GM12878 (cell line): Measurements from ENCODE around the gene COL23A1. TPM values are rescaled to one million over a fixed set of nuclear protein-coding genes. Genes with fewer than 3 reads are reported as not detected.

Experiments used
- ATAC-seq: fragments of 200-7000 bp; cut with Tn5 transposase; 3 replicates; pipeline ENCODE4 v1.9.1; 2020; ENCODE audit warnings: mild to moderate bottlenecking, moderate library complexity
- BruUV-seq: library from RNA; stranded (reverse); fragments of 400-500 nt; replicated peaks from 2 replicates; lab custom pipeline; 2021; lab: Mats Ljungman, UMichigan
- CTCF ChIA-PET: fragments of 300-600 bp; sonication (Branson Sonifier 250); formaldehyde crosslinking; extraction: SDS; loops from one replicate; lab custom pipeline; 2021; ENCODE audit warnings: inconsistent platforms; lab: Yijun Ruan, JAX
- POLR2A ChIA-PET: fragments of 350-600 bp; formaldehyde crosslinking; extraction: SDS; loops from one replicate; lab custom pipeline; 2021; ENCODE audit warnings: inconsistent platforms; lab: Charles Lee
- RAD21 ChIA-PET: fragments of 300-600 bp; sonication (Branson Sonifier 250); formaldehyde crosslinking; loops from one replicate; lab custom pipeline; 2023; ENCODE audit warnings: antibody characterized with exemption; ENCODE audit not compliant: unreplicated experiment; lab: Charles Lee
- SMC1A ChIA-PET: fragments of 300-600 bp; sonication (Branson Sonifier 250); formaldehyde crosslinking; loops from one replicate; lab custom pipeline; 2023; ENCODE audit not compliant: unreplicated experiment, uncharacterized antibody; lab: Charles Lee
- DNase-seq: peaks from one replicate; pipeline ENCODE4 v3.0.0-alpha.2; 2011; ENCODE audit warnings: low read depth, low spot score
- FAIRE-seq: peaks from 3 replicates; lab custom pipeline; 2011; peaks lifted over from hg19 to GRCh38; lab: Jason Lieb, UNC
- H2AFZ ChIP-seq: 2 replicates; pipeline ENCODE4 v1.6.0; 2011; ENCODE audit warnings: low read depth, low read length, control low read depth; ENCODE audit not compliant: control insufficient read depth
- H3K27ac ChIP-seq: 2 replicates; pipeline ENCODE4 v1.5.1; 2011; ENCODE audit warnings: control low read depth; ENCODE audit not compliant: control insufficient read depth, insufficient read depth
- H3K27me3 ChIP-seq, 2 experiments: replicated peaks in 1 of 2; 2 replicates each; pipeline versions ENCODE4 v1.6.0 to v1.6.1; 2011; ENCODE audit warnings: low read length in 1 of 2; ENCODE audit not compliant: control insufficient read depth in 2 of 2, insufficient read depth in 2 of 2
- H3K36me3 ChIP-seq, 2 experiments: 2 replicates each; pipeline ENCODE4 v1.5.1; 2011; ENCODE audit warnings: low read length in 1 of 2; ENCODE audit not compliant: control insufficient read depth in 2 of 2, insufficient read depth in 2 of 2
- H3K4me1 ChIP-seq: 2 replicates; pipeline ENCODE4 v1.6.1; 2011; ENCODE audit warnings: mild to moderate bottlenecking, low read length, moderate library complexity, mixed read lengths; ENCODE audit not compliant: control insufficient read depth, insufficient read depth
- H3K4me2 ChIP-seq: 2 replicates; pipeline ENCODE4 v1.6.0; 2011; ENCODE audit warnings: control low read depth; ENCODE audit not compliant: control insufficient read depth, insufficient read depth
- H3K4me3 ChIP-seq: fragments of 200-600 bp; sonication (generic); 2 replicates; pipeline ENCODE4 v1.5.1; 2016
- H3K79me2 ChIP-seq: 2 replicates; pipeline ENCODE4 v1.6.0; 2011; ENCODE audit warnings: low read length; ENCODE audit not compliant: control insufficient read depth, insufficient read depth
- H3K9ac ChIP-seq: 2 replicates; pipeline ENCODE4 v1.8.0; 2011; ENCODE audit warnings: low read length, control low read depth, mixed read lengths; ENCODE audit not compliant: control insufficient read depth, insufficient read depth
- H3K9me3 ChIP-seq: replicated peaks from 3 replicates; pipeline ENCODE4 v1.5.1; 2011; ENCODE audit warnings: mild to moderate bottlenecking, low read length; ENCODE audit not compliant: control insufficient read depth, insufficient read depth
- H4K20me1 ChIP-seq: 2 replicates; pipeline ENCODE4 v1.6.0; 2011; ENCODE audit not compliant: control insufficient read depth, insufficient read depth
- ESRRA ChIP-seq: IDR thresholded peaks from 2 replicates; pipeline ENCODE4 v1.6.1; 2012; ENCODE audit warnings: mild to moderate bottlenecking, low read length, improper control_type of control experiment
- FOS ChIP-seq: IDR thresholded peaks from 3 replicates; pipeline ENCODE4 v1.6.1; 2011; ENCODE audit warnings: borderline replicate concordance; ENCODE audit not compliant: insufficient read length; ENCODE audit errors: extremely low read depth
- KDM1A ChIP-seq: fragments of 200-600 bp; sonication (generic); IDR thresholded peaks from 2 replicates; pipeline ENCODE4 v1.6.1; 2016; ENCODE audit warnings: borderline replicate concordance
- MTA3 ChIP-seq: IDR thresholded peaks from 2 replicates; pipeline ENCODE4 v1.6.1; 2012; ENCODE audit warnings: low read length, inconsistent platforms, borderline replicate concordance
- NRF1 ChIP-seq: conservative IDR thresholded peaks from 2 replicates; pipeline ENCODE4 v1.6.1; 2011; ENCODE audit warnings: mild to moderate bottlenecking, low read depth, low read length, improper control_type of control experiment
- RFX5 ChIP-seq: IDR thresholded peaks from 2 replicates; pipeline ENCODE4 v1.6.1; 2011; ENCODE audit warnings: low read depth, low read length, improper control_type of control experiment
- SRF ChIP-seq, 2 experiments: IDR thresholded peaks; 2 replicates each; pipeline ENCODE4 v1.6.1; 2011; ENCODE audit warnings: low read depth in 2 of 2, low read length in 2 of 2, mild to moderate bottlenecking in 1 of 2, moderate library complexity in 1 of 2
- WGBS: methylation state at CpG from one replicate; pipeline ENCODE4 v1.1.6; 2016; ENCODE audit warnings: low lambda C conversion rate; ENCODE audit not compliant: insufficient replicate concordance, insufficient coverage; ENCODE audit errors: missing lambda C conversion rate; 5-methylcytosine and 5-hydroxymethylcytosine counted together
- in situ Hi-C: fragments of 300-500 bp; cut with MboI; formaldehyde crosslinking; loops from 9 replicates; pipeline ENCODE4 v1.14.3; 2018; ENCODE audit warnings: mixed read lengths
- intact Hi-C: fragments of 100-400 bp; cut with micrococcal nuclease; formaldehyde crosslinking; loops from one replicate; pipeline ENCODE4 v1.14.2; 2022; ENCODE audit not compliant: unreplicated experiment
- polyA plus RNA-seq, 11 experiments: library from polyadenylated mRNA; depleted of rRNA in 4 of 11; unstranded in 6 of 11; stranded (reverse) in 5 of 11; fragments of >200 nt; fragmentation: Nextera tagmentation in 4 of 11; fragmentation: Illumina TruSeq in 1 of 11; extraction: Ambion mirVana in 4 of 11; extraction: Trizol in 1 of 11; gene quantifications; 1 replicate in 1 of 11; 2 replicates in 10 of 11; pipeline versions ENCODE4 v1.2.1 to v1.2.3, GENCODE V29; 2011 to 2016; ENCODE audit warnings: inconsistent platforms in 2 of 11, missing spikeins in 2 of 11, low read depth in 1 of 11
- total RNA-seq, 4 experiments: library from RNA; depleted of rRNA in 3 of 4; stranded (reverse); fragments of >200 nt in 3 of 4; fragmentation: Illumina TruSeq in 1 of 4; extraction: Trizol in 1 of 4; gene quantifications; 2 replicates each; pipeline versions ENCODE4 v1.2.1 to v1.2.3, GENCODE V29; 2013 to 2021
- TF ChIP-seq, protein P1 (sequence below): IDR thresholded peaks from 2 replicates; pipeline ENCODE4 v1.6.1; 2012; ENCODE audit warnings: low read depth, low read length, improper control_type of control experiment

The COL23A1 gene
- total and polyA plus RNA-seq, 10 of the 15 experiments (the other 5 are each of a cell fraction or from before 2014, with no cell fraction given) = 0.03 to 0.83 (median 0.09) TPM; not detected in 5

GRCh38 chr5:178330791-178331404 is 259.3 kb downstream of the COL23A1 start:
- no peak overlapping the region for H3K27ac ChIP-seq
- TF ChIP-seq, protein P1, sequence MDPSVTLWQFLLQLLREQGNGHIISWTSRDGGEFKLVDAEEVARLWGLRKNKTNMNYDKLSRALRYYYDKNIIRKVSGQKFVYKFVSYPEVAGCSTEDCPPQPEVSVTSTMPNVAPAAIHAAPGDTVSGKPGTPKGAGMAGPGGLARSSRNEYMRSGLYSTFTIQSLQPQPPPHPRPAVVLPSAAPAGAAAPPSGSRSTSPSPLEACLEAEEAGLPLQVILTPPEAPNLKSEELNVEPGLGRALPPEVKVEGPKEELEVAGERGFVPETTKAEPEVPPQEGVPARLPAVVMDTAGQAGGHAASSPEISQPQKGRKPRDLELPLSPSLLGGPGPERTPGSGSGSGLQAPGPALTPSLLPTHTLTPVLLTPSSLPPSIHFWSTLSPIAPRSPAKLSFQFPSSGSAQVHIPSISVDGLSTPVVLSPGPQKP = no peak
- CTCF ChIA-PET = no interaction called here
- no peak overlapping the region for H3K4me3 ChIP-seq
- H3K79me2 ChIP-seq = no peaks in the 10 kb centered on the region
- ATAC-seq = no peak
- no TSS peak for BruUV-seq
- H4K20me1 ChIP-seq = no peaks in the 10 kb centered on the region
- WGBS = 41% methylated on average over 7 of the region's 7 CpGs
- intact Hi-C loops (no loop called here), in situ Hi-C loops (no loop called here)
- POLR2A ChIA-PET = no interaction called here
- no peaks in the 10 kb centered on the region for H3K36me3 ChIP-seq
- RAD21 ChIA-PET = no interaction called here
- H2AFZ ChIP-seq = no peak overlapping the region
- no peak for FAIRE-seq
- no peaks in the 10 kb centered on the region for H3K9me3 ChIP-seq
- SMC1A ChIA-PET = no interaction called here
- DNase-seq = no peak
- no peak overlapping the region for H3K9ac ChIP-seq
- no peak overlapping the region for H3K4me2 ChIP-seq
- H3K27me3 ChIP-seq = no peaks in the 10 kb centered on the region
- H3K4me1 ChIP-seq = no peaks in the 10 kb centered on the region

- H3K27ac ChIP-seq = no peak overlapping the region
- no peaks in the 10 kb centered on the region for H3K36me3 ChIP-seq
- in situ Hi-C loops = no loop called here
- 73% methylated on average over 18 of the region's 18 CpGs for WGBS
- no peak overlapping the region for H3K4me3 ChIP-seq
- H4K20me1 ChIP-seq = no peaks in the 10 kb centered on the region
- TF ChIP-seq KDM1A (no peak), SRF (IDR thresholded peaks at IDR 0.05; ENCODE audit: low read depth in 2 of 2, low read length in 2 of 2) (no peak), MTA3 (no peak), FOS (no peak), RFX5 (no peak), ESRRA (no peak), NRF1 (no peak)
- no peaks in the 10 kb centered on the region for H3K79me2 ChIP-seq
- H3K27me3 ChIP-seq = no peaks in the 10 kb centered on the region
- ChIA-PET CTCF (no interaction called here), SMC1A (no interaction called here), POLR2A (no interaction called here), RAD21 (no interaction called here)
- DNase-seq (no peak), FAIRE-seq (no peak), ATAC-seq (no peak)
- H3K4me1 ChIP-seq = peaks cover 7% of the 10 kb centered on the region
- no peak overlapping the region for H3K4me2 ChIP-seq
- intact Hi-C loops = no loop called here
- no peak overlapping the region for H3K9ac ChIP-seq
- no peak overlapping the region for H2AFZ ChIP-seq
- BruUV-seq = no TSS peak
- H3K9me3 ChIP-seq = no peaks in the 10 kb centered on the region
Observed at GRCh38 chr5:178328826-178329730, 261.1 kb downstream of the COL23A1 start.
